K562 (cell line): ENCODE measurements around the gene RINT1. TPM values are rescaled to one million over a fixed set of nuclear protein-coding genes. Genes with fewer than 3 reads are reported as not detected.
A peak's percentile ranks its signal among the peaks of the same experiment; 100 is the strongest.

Experiments used
- BCL6 ChIP-seq: fragments of 250-450 bp; sonication (Bioruptor Pico); IDR thresholded peaks from 2 replicates; pipeline ENCODE4 v1.4.0; 2020
- BRD4 ChIP-seq: fragments of 200-600 bp; sonication (generic); IDR thresholded peaks from 2 replicates; pipeline ENCODE4 v1.6.1; 2017; ENCODE audit warnings: inconsistent platforms
- DMBX1 ChIP-seq: fragments of 250-450 bp; sonication (Bioruptor Pico); IDR thresholded peaks from 2 replicates; pipeline ENCODE4 v1.8.0; 2022; ENCODE audit warnings: inconsistent platforms, mild to moderate bottlenecking, moderate library complexity, borderline replicate concordance
- ESRRB ChIP-seq: fragments of 250-450 bp; sonication (Bioruptor Pico); IDR thresholded peaks from 2 replicates; pipeline ENCODE4 v1.5.0; 2020; ENCODE audit warnings: mild to moderate bottlenecking, moderate library complexity, borderline replicate concordance
- FOSL1 ChIP-seq: fragments of 200-800 bp; sonication (Bioruptor generic); conservative IDR thresholded peaks from 2 replicates; pipeline ENCODE4 v1.6.1; 2016; ENCODE audit warnings: missing genetic modification characterization, missing compliant biosample characterization
- MAFK ChIP-seq: IDR thresholded peaks from 2 replicates; pipeline ENCODE4 v1.6.1; 2011; ENCODE audit warnings: low read length, improper control_type of control experiment
- MED1 ChIP-seq: sonication (generic); formaldehyde crosslinking; IDR thresholded peaks from 2 replicates; pipeline ENCODE4 v1.8.1; 2023; ENCODE audit warnings: missing genetic modification reagents, borderline replicate concordance
- MIER1 ChIP-seq: fragments of 450-650 bp; IDR thresholded peaks from 2 replicates; pipeline ENCODE4 v1.6.1; 2016; ENCODE audit warnings: antibody characterized with exemption, mild to moderate bottlenecking, low read depth
- POLR2AphosphoS2 ChIP-seq: IDR thresholded peaks from 2 replicates; pipeline ENCODE4 v1.6.1; 2012; ENCODE audit warnings: low read length, improper control_type of control experiment
- SRSF1 ChIP-seq: fragments of 200-400 bp; formaldehyde crosslinking; IDR thresholded peaks from 2 replicates; pipeline ENCODE4 v1.6.1; 2017; ENCODE audit warnings: mild to moderate bottlenecking, low read depth, low read length, moderate library complexity
- ZBTB17 ChIP-seq: fragments of 450-650 bp; formaldehyde crosslinking; IDR thresholded peaks from 2 replicates; pipeline ENCODE4 v1.4.0; 2020; ENCODE audit warnings: mild to moderate bottlenecking
- ZNF561 ChIP-seq: fragments of 450-650 bp; formaldehyde crosslinking; conservative IDR thresholded peaks from 2 replicates; pipeline ENCODE4 v1.4.0; 2020; ENCODE audit warnings: mild to moderate bottlenecking, moderate library complexity
- polyA plus RNA-seq, 8 experiments: library from polyadenylated mRNA; depleted of rRNA in 4 of 8; stranded (reverse) in 5 of 8; unstranded in 3 of 8; fragments of >200 nt; fragmentation: Nextera tagmentation in 2 of 8; fragmentation: Illumina TruSeq in 1 of 8; extraction: Ambion mirVana in 2 of 8; extraction: Trizol in 1 of 8; gene quantifications; 2 replicates each; pipeline versions ENCODE4 v1.2.1 to v1.2.3, GENCODE V29; 2011 to 2014; ENCODE audit warnings: inconsistent platforms in 1 of 8, missing spikeins in 1 of 8
- total RNA-seq, 7 experiments: library from RNA; depleted of rRNA in 6 of 7; stranded (reverse); fragments of >200 nt in 6 of 7; fragmentation: Illumina TruSeq in 2 of 7; extraction: Trizol in 2 of 7; gene quantifications; 2 replicates each; pipeline versions ENCODE4 v1.2.1 to v1.2.3, GENCODE V29; 2011 to 2021; ENCODE audit warnings: low replicate concordance in 1 of 7
- TF ChIP-seq, protein P1 (sequence below), 3 experiments: IDR thresholded peaks in 2 of 3; conservative IDR thresholded peaks in 1 of 3; 2 replicates each; pipeline ENCODE4 v1.5.1; 2011 to 2012; ENCODE audit warnings: low read length in 3 of 3, mild to moderate bottlenecking in 3 of 3, control low read depth in 2 of 3, improper control_type of control experiment in 1 of 3, inconsistent platforms in 1 of 3, low read depth in 1 of 3, mixed read lengths in 1 of 3, moderate library complexity in 1 of 3; ENCODE audit not compliant: insufficient read depth in 2 of 3
- TF ChIP-seq, protein P2 (sequence below): sonication (generic); formaldehyde crosslinking; IDR thresholded peaks from 2 replicates; pipeline ENCODE4 v1.8.1; 2023; ENCODE audit warnings: mild to moderate bottlenecking, missing genetic modification reagents
- TF ChIP-seq, protein P3 (sequence below), 2 experiments: fragments of 450-650 bp in 1 of 2; IDR thresholded peaks; 2 replicates each; pipeline ENCODE4 v1.6.1; 2011 to 2017; ENCODE audit warnings: low read depth in 2 of 2, antibody characterized with exemption in 1 of 2, borderline replicate concordance in 1 of 2, low read length in 1 of 2, mild to moderate bottlenecking in 1 of 2, mixed read lengths in 1 of 2; ENCODE audit not compliant: control insufficient read depth in 1 of 2
- TF ChIP-seq, protein P4 (sequence below): fragments of 250-450 bp; sonication (Bioruptor Pico); IDR thresholded peaks from 2 replicates; pipeline ENCODE4 v1.8.0; 2021; ENCODE audit warnings: mild to moderate bottlenecking, moderate library complexity
- TF ChIP-seq, protein P5 (sequence below): sonication (generic); formaldehyde crosslinking; IDR thresholded peaks from 2 replicates; pipeline ENCODE4 v1.8.1; 2023; ENCODE audit warnings: mild to moderate bottlenecking, missing genetic modification reagents

The RINT1 gene
- total and polyA plus RNA-seq, 9 of the 15 experiments (the other 6 are each of a cell fraction or from before 2014, with no cell fraction given), result 21.3 to 74.3 (median 27.4) TPM

DNA sequence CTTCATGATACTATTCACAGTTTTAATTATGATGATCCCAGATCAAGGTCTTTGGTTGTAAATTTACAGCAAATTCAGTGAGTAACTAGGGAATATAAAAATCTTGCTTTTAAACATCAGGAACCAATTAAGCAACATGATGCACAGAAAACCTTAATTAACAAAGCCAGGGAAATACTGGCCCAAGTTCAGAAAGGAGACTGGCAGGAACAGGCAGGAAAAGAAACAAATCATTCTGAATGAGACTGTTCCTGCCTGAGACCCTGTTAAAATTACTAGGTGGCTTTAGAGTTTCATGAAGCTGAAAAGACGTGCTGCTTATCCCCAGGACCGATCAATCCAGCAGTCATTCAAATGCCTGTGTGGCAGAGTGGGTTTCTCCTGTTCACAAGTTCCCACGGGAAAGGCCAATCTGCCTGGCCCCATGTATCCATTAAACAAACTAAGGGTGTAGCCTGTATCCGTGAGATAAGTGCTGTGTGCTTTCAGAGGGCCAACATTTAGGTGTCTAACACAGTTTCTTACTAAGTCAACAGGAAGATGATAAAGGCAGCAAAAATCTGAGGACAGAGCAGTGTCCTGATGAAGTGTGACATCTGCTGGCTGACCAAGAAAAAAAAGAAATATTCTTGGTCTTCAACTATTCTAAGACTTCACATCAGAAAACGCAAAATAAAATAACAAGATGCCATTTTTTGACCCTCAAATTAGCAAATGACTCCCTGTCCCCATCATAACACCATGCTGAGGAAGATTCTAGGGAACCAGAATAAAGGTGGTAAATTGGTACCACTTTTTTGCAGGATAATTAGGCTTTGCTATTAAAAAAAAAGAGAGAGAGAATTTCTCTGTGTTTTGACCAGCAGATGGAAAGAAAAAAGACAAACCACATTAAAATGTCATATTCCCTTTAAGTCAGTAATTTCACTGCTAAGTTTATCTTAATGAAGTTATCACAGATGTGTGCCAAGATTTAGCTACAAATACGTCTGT, 44.1 kb upstream of the RINT1 start (continued):
- TF ChIP-seq, protein P1, sequence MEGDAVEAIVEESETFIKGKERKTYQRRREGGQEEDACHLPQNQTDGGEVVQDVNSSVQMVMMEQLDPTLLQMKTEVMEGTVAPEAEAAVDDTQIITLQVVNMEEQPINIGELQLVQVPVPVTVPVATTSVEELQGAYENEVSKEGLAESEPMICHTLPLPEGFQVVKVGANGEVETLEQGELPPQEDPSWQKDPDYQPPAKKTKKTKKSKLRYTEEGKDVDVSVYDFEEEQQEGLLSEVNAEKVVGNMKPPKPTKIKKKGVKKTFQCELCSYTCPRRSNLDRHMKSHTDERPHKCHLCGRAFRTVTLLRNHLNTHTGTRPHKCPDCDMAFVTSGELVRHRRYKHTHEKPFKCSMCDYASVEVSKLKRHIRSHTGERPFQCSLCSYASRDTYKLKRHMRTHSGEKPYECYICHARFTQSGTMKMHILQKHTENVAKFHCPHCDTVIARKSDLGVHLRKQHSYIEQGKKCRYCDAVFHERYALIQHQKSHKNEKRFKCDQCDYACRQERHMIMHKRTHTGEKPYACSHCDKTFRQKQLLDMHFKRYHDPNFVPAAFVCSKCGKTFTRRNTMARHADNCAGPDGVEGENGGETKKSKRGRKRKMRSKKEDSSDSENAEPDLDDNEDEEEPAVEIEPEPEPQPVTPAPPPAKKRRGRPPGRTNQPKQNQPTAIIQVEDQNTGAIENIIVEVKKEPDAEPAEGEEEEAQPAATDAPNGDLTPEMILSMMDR (IDR thresholded peaks at IDR 0.05 in 2 of 3, conservative IDR thresholded peaks at IDR 0.05 in 1 of 3; ENCODE audit: insufficient read depth in 2 of 3, low read depth in 1 of 3, low read length in 3 of 3), result peak; percentile 56 to 93 (median 77); a peak in 5 of 6 replicates
- TF ChIP-seq DMBX1 (CRISPR knock-in tag) (peak; percentile 58; the same call in 1 of the 2 replicates), FOSL1 (tag) (peak; percentile 68), MIER1 (no peak), MAFK (no peak), ZBTB17 (CRISPR knock-in tag) (no peak), BCL6 (CRISPR knock-in tag) (0 out of 2 replicates have a peak, but pooled peaks have one; percentile 35), ZNF561 (CRISPR knock-in tag) (no peak), ESRRB (no peak), SRSF1 (no peak), MED1 (CRISPR knock-in tag) (no peak), POLR2AphosphoS2 (no peak), BRD4 (no peak)
- TF ChIP-seq, protein P2, sequence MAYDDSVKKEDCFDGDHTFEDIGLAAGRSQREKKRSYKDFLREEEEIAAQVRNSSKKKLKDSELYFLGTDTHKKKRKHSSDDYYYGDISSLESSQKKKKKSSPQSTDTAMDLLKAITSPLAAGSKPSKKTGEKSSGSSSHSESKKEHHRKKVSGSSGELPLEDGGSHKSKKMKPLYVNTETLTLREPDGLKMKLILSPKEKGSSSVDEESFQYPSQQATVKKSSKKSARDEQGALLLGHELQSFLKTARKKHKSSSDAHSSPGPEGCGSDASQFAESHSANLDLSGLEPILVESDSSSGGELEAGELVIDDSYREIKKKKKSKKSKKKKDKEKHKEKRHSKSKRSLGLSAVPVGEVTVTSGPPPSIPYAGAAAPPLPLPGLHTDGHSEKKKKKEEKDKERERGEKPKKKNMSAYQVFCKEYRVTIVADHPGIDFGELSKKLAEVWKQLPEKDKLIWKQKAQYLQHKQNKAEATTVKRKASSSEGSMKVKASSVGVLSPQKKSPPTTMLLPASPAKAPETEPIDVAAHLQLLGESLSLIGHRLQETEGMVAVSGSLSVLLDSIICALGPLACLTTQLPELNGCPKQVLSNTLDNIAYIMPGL (CRISPR knock-in tag), result no peak
- TF ChIP-seq, protein P3, sequence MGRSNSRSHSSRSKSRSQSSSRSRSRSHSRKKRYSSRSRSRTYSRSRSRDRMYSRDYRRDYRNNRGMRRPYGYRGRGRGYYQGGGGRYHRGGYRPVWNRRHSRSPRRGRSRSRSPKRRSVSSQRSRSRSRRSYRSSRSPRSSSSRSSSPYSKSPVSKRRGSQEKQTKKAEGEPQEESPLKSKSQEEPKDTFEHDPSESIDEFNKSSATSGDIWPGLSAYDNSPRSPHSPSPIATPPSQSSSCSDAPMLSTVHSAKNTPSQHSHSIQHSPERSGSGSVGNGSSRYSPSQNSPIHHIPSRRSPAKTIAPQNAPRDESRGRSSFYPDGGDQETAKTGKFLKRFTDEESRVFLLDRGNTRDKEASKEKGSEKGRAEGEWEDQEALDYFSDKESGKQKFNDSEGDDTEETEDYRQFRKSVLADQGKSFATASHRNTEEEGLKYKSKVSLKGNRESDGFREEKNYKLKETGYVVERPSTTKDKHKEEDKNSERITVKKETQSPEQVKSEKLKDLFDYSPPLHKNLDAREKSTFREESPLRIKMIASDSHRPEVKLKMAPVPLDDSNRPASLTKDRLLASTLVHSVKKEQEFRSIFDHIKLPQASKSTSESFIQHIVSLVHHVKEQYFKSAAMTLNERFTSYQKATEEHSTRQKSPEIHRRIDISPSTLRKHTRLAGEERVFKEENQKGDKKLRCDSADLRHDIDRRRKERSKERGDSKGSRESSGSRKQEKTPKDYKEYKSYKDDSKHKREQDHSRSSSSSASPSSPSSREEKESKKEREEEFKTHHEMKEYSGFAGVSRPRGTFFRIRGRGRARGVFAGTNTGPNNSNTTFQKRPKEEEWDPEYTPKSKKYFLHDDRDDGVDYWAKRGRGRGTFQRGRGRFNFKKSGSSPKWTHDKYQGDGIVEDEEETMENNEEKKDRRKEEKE (IDR thresholded peaks at IDR 0.05; ENCODE audit: borderline replicate concordance in 1 of 2, control insufficient read depth in 1 of 2, low read depth in 2 of 2, low read length in 1 of 2), result no peak
- TF ChIP-seq, protein P4, sequence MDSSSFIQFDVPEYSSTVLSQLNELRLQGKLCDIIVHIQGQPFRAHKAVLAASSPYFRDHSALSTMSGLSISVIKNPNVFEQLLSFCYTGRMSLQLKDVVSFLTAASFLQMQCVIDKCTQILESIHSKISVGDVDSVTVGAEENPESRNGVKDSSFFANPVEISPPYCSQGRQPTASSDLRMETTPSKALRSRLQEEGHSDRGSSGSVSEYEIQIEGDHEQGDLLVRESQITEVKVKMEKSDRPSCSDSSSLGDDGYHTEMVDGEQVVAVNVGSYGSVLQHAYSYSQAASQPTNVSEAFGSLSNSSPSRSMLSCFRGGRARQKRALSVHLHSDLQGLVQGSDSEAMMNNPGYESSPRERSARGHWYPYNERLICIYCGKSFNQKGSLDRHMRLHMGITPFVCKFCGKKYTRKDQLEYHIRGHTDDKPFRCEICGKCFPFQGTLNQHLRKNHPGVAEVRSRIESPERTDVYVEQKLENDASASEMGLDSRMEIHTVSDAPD, result no peak
- TF ChIP-seq, protein P5, sequence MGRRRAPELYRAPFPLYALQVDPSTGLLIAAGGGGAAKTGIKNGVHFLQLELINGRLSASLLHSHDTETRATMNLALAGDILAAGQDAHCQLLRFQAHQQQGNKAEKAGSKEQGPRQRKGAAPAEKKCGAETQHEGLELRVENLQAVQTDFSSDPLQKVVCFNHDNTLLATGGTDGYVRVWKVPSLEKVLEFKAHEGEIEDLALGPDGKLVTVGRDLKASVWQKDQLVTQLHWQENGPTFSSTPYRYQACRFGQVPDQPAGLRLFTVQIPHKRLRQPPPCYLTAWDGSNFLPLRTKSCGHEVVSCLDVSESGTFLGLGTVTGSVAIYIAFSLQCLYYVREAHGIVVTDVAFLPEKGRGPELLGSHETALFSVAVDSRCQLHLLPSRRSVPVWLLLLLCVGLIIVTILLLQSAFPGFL (CRISPR knock-in tag), result no peak
